Measurements from ENCODE around the gene KDM8.
A peak's percentile ranks its signal among the peaks of the same experiment; 100 is the strongest.

Gene KDM8

GRCh38 chr16:27203507-27204311 is at the start of gene KDM8:
TSS of gene KDM8 (plus strand) at chr16:27203526. CDS start at chr16:27210124, 6,598 bp downstream.
- peak; percentile 98 for DNase-seq (ENCODE audit: low spot score)

- DNase-seq (ENCODE audit: low spot score) = peak; percentile 79
Measured at GRCh38 chr16:27154705-27155521, 48.4 kb upstream of the KDM8 start.

GRCh38 chr16:27156579-27156978 is 46.7 kb upstream of the KDM8 start:
- no peak for DNase-seq (ENCODE audit: low spot score)

GRCh38 chr16:27161398-27161797 is 41.9 kb upstream of the KDM8 start:
- DNase-seq (ENCODE audit: low spot score) = no peak

- no peak for DNase-seq (ENCODE audit: low spot score)
Measured at GRCh38 chr16:27164352-27164751, 39.0 kb upstream of the KDM8 start.

- DNase-seq (ENCODE audit: low spot score) = no peak
Measured at GRCh38 chr16:27165576-27165975, 37.8 kb upstream of the KDM8 start.

- DNase-seq (ENCODE audit: low spot score) = no peak
Measured at GRCh38 chr16:27168790-27169189, 34.5 kb upstream of the KDM8 start.

GRCh38 chr16:27169511-27170071 is 33.7 kb upstream of the KDM8 start:
- peak; percentile 48 for DNase-seq (ENCODE audit: low spot score)

GRCh38 chr16:27171584-27171983 is 31.7 kb upstream of the KDM8 start:
- no peak for DNase-seq (ENCODE audit: low spot score)

GRCh38 chr16:27174007-27174406 is 29.3 kb upstream of the KDM8 start:
- DNase-seq (ENCODE audit: low spot score) = no peak

- DNase-seq (ENCODE audit: low spot score) = no peak
Measured at GRCh38 chr16:27174798-27175197, 28.5 kb upstream of the KDM8 start.

GRCh38 chr16:27175888-27176287 is 27.4 kb upstream of the KDM8 start:
- DNase-seq (ENCODE audit: low spot score) = no peak

- no peak for DNase-seq (ENCODE audit: low spot score)
Measured at GRCh38 chr16:27177031-27177774, 26.1 kb upstream of the KDM8 start.

- DNase-seq (ENCODE audit: low spot score) = peak; percentile 86
Measured at GRCh38 chr16:27179500-27180072, 23.7 kb upstream of the KDM8 start.

GRCh38 chr16:27181019-27181790 is 22.1 kb upstream of the KDM8 start:
- peak; percentile 43 for DNase-seq (ENCODE audit: low spot score)

GRCh38 chr16:27182906-27183405 is 20.4 kb upstream of the KDM8 start:
- DNase-seq (ENCODE audit: low spot score) = no peak

- no peak for DNase-seq (ENCODE audit: low spot score)
Measured at GRCh38 chr16:27185776-27186130, 17.6 kb upstream of the KDM8 start.

GRCh38 chr16:27188633-27189032 is 14.7 kb upstream of the KDM8 start:
- DNase-seq (ENCODE audit: low spot score) = no peak

- DNase-seq (ENCODE audit: low spot score) = no peak
Measured at GRCh38 chr16:27189335-27189972, 13.9 kb upstream of the KDM8 start.

GRCh38 chr16:27190316-27190871 is 12.9 kb upstream of the KDM8 start:
- DNase-seq (ENCODE audit: low spot score) = no peak
